HepG2 (cell line): ENCODE results near the gene A4GNT. TPM values are rescaled to one million over a fixed set of nuclear protein-coding genes. Genes with fewer than 3 reads are reported as not detected.

Source experiments
- CREBL2 ChIP-seq: sonication (generic); formaldehyde crosslinking; IDR thresholded peaks from 2 replicates; pipeline ENCODE4 v1.8.1; 2023; ENCODE audit warnings: missing genetic modification reagents, mild to moderate bottlenecking, borderline replicate concordance
- CSRNP1 ChIP-seq: sonication (generic); formaldehyde crosslinking; IDR thresholded peaks from 2 replicates; pipeline ENCODE4 v1.8.1; 2023; ENCODE audit warnings: mild to moderate bottlenecking, missing genetic modification reagents
- DMAP1 ChIP-seq: IDR thresholded peaks from 2 replicates; pipeline ENCODE4 v1.6.1; 2016
- FOXK2 ChIP-seq: fragments of 450-650 bp; IDR thresholded peaks from 2 replicates; pipeline ENCODE4 v1.6.1; 2016
- HHEX ChIP-seq: IDR thresholded peaks from 2 replicates; pipeline ENCODE4 v1.6.1; 2016; ENCODE audit warnings: control low read depth
- KAT8 ChIP-seq: IDR thresholded peaks from 2 replicates; pipeline ENCODE4 v1.6.1; 2016; ENCODE audit warnings: missing genetic modification reagents, missing compliant biosample characterization
- KDM2A ChIP-seq: sonication (generic); formaldehyde crosslinking; IDR thresholded peaks from 2 replicates; pipeline ENCODE4 v1.4.0; 2020; ENCODE audit warnings: low read depth, missing genetic modification reagents, borderline replicate concordance
- MXD3 ChIP-seq: IDR thresholded peaks from 2 replicates; pipeline ENCODE4 v1.6.1; 2016; ENCODE audit warnings: mild to moderate bottlenecking, missing biosample characterization, missing genetic modification reagents
- NR0B2 ChIP-seq: sonication (generic); formaldehyde crosslinking; IDR thresholded peaks from 2 replicates; pipeline ENCODE4 v1.4.0; 2020; ENCODE audit warnings: mild to moderate bottlenecking, missing genetic modification reagents
- NR2F6 ChIP-seq, 2 experiments: IDR thresholded peaks; 2 replicates each; pipeline ENCODE4 v1.6.1; 2016; ENCODE audit warnings: antibody characterized with exemption in 1 of 2, mild to moderate bottlenecking in 1 of 2
- SNAPC2 ChIP-seq: sonication (generic); formaldehyde crosslinking; IDR thresholded peaks from 2 replicates; pipeline ENCODE4 v1.8.1; 2022; ENCODE audit warnings: mild to moderate bottlenecking, missing genetic modification reagents
- SNAPC4 ChIP-seq: sonication (generic); formaldehyde crosslinking; IDR thresholded peaks from 2 replicates; pipeline ENCODE4 v1.4.0; 2020; ENCODE audit warnings: mild to moderate bottlenecking, missing genetic modification reagents
- ZBTB3 ChIP-seq: sonication (generic); formaldehyde crosslinking; IDR thresholded peaks from 2 replicates; pipeline ENCODE4 v1.4.0; 2020; ENCODE audit warnings: low read depth, mild to moderate bottlenecking, moderate library complexity, missing genetic modification reagents, borderline replicate concordance
- ZFP36 ChIP-seq: fragments of 150-350 bp; IDR thresholded peaks from 2 replicates; pipeline ENCODE4 v1.6.1; 2018; ENCODE audit warnings: borderline replicate concordance, low read length, low read depth; ENCODE audit not compliant: partially characterized antibody
- ZNF282 ChIP-seq: fragments of 450-650 bp; IDR thresholded peaks from 2 replicates; pipeline ENCODE4 v1.6.1; 2018; ENCODE audit not compliant: partially characterized antibody
- ZNF749 ChIP-seq: sonication (generic); formaldehyde crosslinking; IDR thresholded peaks from 2 replicates; pipeline ENCODE4 v1.8.0; 2022; ENCODE audit warnings: mild to moderate bottlenecking, missing genetic modification reagents, moderate library complexity, borderline replicate concordance
- ZNF768 ChIP-seq: sonication (generic); formaldehyde crosslinking; IDR thresholded peaks from 2 replicates; pipeline ENCODE4 v1.4.0; 2020; ENCODE audit warnings: missing genetic modification reagents
- ZSCAN31 ChIP-seq: sonication (generic); formaldehyde crosslinking; IDR thresholded peaks from 2 replicates; pipeline ENCODE4 v1.5.0; 2020; ENCODE audit warnings: low read depth, mild to moderate bottlenecking, missing genetic modification reagents
- polyA plus RNA-seq, 8 experiments: library from polyadenylated mRNA; depleted of rRNA in 3 of 8; stranded (reverse) in 7 of 8; unstranded in 1 of 8; fragments of >200 nt; fragmentation: Illumina TruSeq in 4 of 8; extraction: Trizol in 4 of 8; gene quantifications; 2 replicates each; pipeline versions ENCODE4 v1.2.1 to v1.2.3, GENCODE V29; 2011 to 2016; ENCODE audit warnings: low read depth in 4 of 8, missing spikeins in 1 of 8, mixed read lengths in 1 of 8; ENCODE audit not compliant: insufficient read depth in 1 of 8
- total RNA-seq, 5 experiments: library from RNA; depleted of rRNA; stranded (reverse); fragments of >200 nt; fragmentation: Illumina TruSeq; extraction: Trizol; gene quantifications; 2 replicates each; pipeline ENCODE4 v1.2.3, GENCODE V29; 2016; ENCODE audit warnings: low read depth in 1 of 5

A4GNT gene
- total and polyA plus RNA-seq, 2 of the 13 experiments (the other 11 are each of a cell fraction or from before 2014, with no cell fraction given) = not detected

GRCh38 chr3:138174421-138175131 is 42.4 kb upstream of the A4GNT start, which contains the start of gene DBR1 (continued):
- TF ChIP-seq SNAPC4 = no peak
- TF ChIP-seq ZNF768 (CRISPR knock-in tag) = peak; percentile 98
- TF ChIP-seq DMAP1 (CRISPR knock-in tag) = peak; percentile 83; the same call in 1 of the 2 replicates
- TF ChIP-seq HHEX (CRISPR knock-in tag) = no peak
- 0 out of 2 replicates have a peak, but pooled peaks have one; percentile 9 for TF ChIP-seq ZBTB3 (CRISPR knock-in tag)
- no peak for TF ChIP-seq ZNF749 (CRISPR knock-in tag)
- no peak for TF ChIP-seq CREBL2 (CRISPR knock-in tag)
- TF ChIP-seq ZFP36 = peak; percentile 7
- TF ChIP-seq NR2F6 (IDR thresholded peaks at IDR 0.05) = peak; percentile 47; the same call in 1 of the 2 replicates
- TF ChIP-seq NR2F6 (CRISPR knock-in tag; IDR thresholded peaks at IDR 0.05) = peak; percentile 9; the same call in 1 of the 2 replicates
- peak; percentile 96 for TF ChIP-seq KAT8 (CRISPR knock-in tag)
- peak; percentile 68; the same call in 1 of the 2 replicates for TF ChIP-seq KDM2A (CRISPR knock-in tag)
- TF ChIP-seq MXD3 = 0 out of 2 replicates have a peak, but pooled peaks have one; percentile 63
- TF ChIP-seq ZSCAN31 = peak; percentile 58; the same call in 1 of the 2 replicates
- 0 out of 2 replicates have a peak, but pooled peaks have one; percentile 41 for TF ChIP-seq NR0B2 (CRISPR knock-in tag)
- TF ChIP-seq CSRNP1 = no peak
- no peak for TF ChIP-seq FOXK2
- no peak for TF ChIP-seq ZNF282
- TF ChIP-seq SNAPC2 (CRISPR knock-in tag) = no peak
